GM19395 (cell line): Measurements from ENCODE around the gene PPIC.

Experiments used
- ATAC-seq: cut with Tn5 transposase; IDR thresholded peaks from one replicate; pipeline ENCODE4 v1.9.1; 2021; ENCODE audit warnings: mild to moderate bottlenecking, moderate library complexity; ENCODE audit not compliant: unreplicated experiment

The PPIC gene

GRCh38 chr5:123036391-123037103, at the start of gene PPIC:
TSS of gene PPIC (minus strand) at chr5:123036725. CDS start at chr5:123036625, 100 bp downstream.
- peak; percentile 61 for ATAC-seq

DNA sequence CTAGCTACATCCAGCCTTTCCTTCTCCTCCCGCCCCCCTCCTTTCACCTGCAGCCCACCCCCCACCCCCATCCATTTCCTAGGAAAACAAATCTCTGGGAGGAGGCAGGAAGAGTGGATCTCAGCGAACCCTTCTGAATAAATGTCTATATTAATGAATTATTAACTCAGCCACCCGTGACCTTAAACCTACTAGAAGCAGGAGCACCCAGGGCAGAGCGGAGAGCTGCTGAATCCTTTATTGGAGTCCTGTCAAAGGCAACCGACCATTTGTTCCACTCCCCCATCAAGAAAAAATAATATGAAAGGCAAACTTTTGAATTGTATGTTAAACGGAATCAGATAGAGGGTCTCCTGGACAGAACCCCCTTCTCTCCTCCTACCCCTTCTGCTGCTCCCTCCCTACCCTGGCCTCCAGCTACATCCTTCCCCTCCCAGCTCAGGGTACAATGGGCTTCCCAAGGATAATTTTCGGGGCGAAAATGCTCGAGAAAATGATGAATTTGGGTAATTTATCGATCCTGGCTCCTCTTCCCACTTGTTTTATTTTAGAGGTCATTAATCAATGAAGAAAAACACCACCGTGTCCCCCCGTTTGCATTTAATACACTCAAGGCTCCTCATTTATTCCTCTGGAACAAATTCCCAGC, 49.2 kb upstream of the PPIC start:
- no peak for ATAC-seq

DNA sequence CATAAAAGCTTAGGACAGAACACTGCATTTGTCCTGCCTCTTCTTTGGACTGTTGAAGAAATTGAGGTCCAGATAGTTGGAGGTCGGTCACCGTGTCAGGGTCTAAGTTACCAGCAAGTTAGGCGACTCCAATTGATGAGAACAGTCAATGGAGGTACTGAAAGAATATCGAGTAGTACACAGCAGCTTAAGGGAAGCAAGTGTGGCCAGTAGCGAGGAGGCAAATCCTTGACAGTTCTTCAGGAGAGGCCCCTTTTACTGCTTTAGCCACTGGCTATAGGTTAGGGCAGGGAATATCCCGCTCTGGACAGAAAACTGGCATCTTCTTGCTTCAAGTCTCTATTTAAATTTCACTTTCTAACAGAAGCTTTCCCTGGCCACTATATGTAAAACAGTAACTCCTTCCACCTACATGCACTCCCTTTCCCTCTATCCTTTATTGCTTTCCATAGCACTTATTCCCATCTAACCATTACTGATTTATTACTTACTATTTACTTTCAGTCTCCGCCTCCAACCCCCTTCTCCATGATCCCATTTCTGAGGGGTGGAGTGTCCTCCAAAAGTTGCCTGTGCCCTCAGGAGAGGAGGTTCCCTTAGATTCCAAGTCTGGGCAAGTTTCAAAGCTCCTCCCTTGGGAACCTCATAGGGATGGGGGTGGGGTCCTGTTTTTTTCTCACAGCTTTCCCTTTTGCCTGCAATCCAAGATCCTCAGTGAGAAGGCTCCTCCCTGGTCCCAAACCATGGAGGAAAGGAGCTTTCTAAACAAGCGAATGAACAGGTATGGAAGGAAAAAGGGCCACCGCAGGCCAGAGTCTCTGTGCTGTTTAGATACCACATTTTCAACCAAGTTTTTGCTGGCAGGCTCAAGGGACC, 48.4 kb upstream of the PPIC start:
- ATAC-seq, result no peak

- no peak for ATAC-seq
Measured at GRCh38 chr5:123083298-123083697, 46.8 kb upstream of the PPIC start.

DNA sequence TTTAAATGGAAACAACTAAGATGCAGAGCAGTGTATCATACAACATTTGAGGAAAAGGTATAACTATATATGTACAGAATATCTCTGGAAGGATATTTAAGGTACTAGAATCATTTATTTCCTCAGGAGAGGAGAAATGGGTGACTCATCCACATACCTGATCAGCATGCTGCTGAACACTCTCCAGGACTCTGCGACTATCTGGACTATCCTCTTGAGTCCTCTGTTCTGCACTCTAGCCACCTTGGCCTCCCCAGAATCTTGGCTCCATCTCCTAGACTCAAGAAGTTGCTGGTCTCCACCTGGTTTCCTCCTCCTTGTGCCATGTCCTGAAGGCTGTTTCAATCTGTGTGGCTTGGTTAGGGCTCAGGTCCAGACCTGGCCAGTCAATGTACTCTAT, 43.7 kb upstream of the PPIC start:
- ATAC-seq, result no peak

GRCh38 chr5:123075521-123076163, 39.1 kb upstream of the PPIC start:
- no peak for ATAC-seq

DNA sequence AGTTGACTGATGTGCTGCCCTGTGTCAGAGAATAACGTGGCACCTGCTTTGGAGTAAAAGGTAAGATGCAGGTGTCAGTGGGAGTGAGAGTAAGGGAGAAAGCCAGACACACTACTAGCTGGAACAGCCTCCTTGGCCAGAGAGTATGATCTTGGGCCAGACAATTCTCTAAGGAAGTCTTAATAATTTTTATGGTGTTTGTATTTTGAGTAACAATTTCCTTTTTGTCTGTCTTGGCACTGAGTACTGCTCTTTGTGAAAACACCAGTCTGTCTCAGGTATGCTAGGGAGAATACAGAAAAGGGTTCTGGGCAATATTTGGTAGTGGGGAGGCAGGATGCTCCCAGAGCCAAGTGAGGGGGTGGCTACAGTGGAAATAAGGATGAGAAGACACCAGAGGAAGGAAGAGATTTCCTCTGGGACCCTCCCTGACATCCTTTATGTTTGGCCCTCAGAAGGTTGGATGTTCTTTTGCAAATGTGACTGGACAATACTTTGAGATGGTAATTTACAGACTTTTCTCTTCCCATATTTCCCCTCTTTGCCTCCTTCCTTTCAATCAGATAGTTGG, 31.9 kb upstream of the PPIC start:
- no peak for ATAC-seq

DNA sequence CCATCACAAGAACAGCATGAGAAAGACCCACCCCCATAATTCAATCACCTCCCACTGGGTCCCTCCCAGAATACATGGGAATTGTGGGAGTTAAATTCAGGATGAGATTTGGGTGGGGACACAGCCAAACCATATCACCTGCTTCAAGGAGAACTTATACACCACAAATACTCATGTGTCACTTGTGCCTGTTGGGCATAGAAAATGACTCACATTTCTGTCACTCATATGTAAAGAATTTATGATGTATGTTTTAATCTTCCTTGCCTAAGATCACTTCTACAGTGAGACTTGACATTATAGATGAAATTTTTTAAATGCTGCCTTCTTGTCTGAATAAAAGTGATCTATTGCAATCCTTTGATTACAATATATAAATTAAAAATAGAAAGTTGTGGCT, 29.5 kb upstream of the PPIC start:
- ATAC-seq, result no peak

DNA sequence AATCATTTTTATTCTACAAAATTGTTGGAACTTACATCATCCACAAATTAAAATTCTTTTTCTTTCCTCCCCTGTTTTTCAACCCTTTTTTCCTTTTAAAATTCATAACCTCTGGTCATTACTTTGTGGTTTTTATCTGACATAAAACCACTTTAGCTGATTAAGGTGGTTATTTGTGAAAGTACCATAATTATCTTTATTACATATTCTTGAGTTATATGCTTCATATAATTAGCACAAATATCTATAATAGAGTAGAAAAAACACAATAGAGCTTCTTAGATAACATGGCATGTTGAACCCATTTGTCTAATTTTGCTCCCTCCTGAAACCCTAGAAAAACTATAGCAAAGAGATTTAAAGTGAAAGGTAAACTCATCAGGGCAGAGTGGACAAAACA, 22.9 kb upstream of the PPIC start:
- ATAC-seq, result no peak

- ATAC-seq, result no peak
Measured at GRCh38 chr5:123051206-123051605, 14.7 kb upstream of the PPIC start.

GRCh38 chr5:123047706-123048105, 11.2 kb upstream of the PPIC start:
- no peak for ATAC-seq

- ATAC-seq, result no peak
Measured at GRCh38 chr5:123046222-123046621, 9.7 kb upstream of the PPIC start.

DNA sequence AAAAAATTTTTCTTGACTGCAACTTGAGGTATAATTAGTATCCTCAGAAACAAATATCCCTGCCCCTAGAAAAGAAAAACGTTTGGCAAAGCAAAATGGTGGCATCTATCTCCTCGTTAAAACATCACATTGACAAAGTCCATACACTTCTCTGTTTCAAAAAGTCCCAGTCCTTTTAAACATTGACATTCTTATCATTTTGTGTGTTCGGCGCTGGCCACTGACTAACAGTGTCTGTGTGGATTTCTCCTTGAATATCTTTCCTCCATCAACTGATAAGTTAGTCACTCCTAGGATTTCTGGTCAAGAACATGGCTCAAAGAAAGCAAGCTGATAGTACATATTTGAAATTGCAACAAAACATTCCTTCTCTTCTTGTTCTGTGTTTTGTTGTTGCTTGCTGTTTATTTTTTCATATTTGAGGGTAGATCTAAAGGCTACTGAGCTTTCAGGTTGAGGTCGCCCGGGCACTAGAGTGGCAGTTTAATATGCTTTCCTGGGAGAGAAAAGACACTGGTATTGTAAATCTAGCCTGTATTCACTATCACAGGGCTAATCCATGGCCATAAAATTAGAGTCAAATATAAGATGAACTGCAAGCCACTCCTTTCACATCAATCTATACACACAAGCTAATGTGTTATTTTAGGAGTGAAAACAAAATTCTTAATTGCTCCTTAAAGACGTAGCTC, 8.5 kb upstream of the PPIC start:
- ATAC-seq, result no peak

- no peak for ATAC-seq
Measured at GRCh38 chr5:123039673-123040072, 3.1 kb upstream of the PPIC start.

GRCh38 chr5:123037104-123037418, 536 bp upstream of the PPIC start:
- no peak for ATAC-seq

DNA sequence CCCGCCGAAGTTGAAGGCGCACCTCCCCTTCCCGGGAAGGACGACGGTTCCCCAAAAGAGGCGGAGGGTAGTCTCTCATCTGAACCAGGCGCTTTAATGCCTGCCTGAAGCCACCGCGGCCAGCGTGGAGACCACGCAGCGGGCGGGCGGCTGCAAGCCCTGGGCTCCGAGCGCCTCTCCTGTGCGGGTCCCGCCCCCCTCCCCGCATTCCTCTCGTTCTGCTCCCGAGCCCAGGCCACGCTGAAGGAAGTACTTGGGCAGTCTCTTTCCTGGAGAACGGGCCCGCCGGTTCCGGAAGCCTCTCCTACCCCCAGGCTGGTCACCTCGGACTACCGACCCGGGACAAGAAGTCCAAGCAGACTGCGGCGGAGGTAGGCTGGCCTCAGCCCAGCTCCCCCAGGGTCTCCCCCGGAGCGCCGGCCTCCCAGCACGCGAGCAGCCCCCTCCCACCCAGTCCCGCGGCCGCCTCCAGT, 571 bp downstream of the PPIC start:
- peak; percentile 24 for ATAC-seq

- peak; percentile 53 for ATAC-seq
Measured at GRCh38 chr5:123035360-123035917, 1.1 kb downstream of the PPIC start.

- no peak for ATAC-seq
Measured at GRCh38 chr5:123033157-123033671, 3.3 kb downstream of the PPIC start.

DNA sequence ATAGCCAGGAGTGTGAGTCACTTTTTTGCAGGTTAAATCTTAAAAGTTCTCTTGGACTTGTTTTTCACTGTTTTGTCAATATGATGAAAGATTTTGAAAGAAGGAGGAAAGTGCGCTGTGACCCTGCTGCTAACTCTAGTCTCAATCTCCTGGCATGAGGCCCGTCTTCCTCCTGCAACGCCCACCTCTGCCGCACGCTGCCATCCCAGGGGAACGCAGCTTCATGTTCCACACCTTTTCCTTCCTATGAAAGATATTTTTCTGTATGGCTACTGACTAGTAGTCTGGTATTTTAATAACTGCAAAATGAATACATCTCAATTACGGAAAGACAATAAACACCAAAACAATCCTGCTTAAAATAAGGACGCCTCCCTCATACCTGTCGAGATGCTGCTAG, 8.3 kb downstream of the PPIC start:
- ATAC-seq, result no peak

- no peak for ATAC-seq
Measured at GRCh38 chr5:123014689-123015088, 21.8 kb downstream of the PPIC start.
